ENCODE results near the gene P2RX7. TPM values are rescaled to one million over a fixed set of nuclear protein-coding genes. Genes with fewer than 3 reads are reported as not detected.

P2RX7 gene
- polyA plus RNA-seq, 3 donors = 12.3 to 66.3 (median 20.5) TPM

DNA sequence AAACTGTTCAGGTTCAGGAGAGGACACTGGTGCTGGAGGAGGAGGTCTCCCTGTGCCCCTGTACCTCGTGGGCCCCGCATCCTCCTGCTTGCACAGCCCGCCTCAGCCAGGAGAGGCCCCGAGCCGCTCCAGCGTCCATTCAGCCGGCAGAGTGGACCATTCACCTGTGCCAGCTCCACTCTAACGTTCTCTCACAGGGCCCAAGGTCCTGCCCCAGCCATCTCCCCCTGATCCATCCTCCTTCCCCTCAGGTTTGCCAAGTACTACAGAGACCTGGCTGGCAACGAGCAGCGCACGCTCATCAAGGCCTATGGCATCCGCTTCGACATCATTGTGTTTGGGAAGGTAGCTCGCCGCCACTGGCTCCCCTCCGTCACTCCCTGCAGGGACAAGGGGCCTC, 99.5 kb downstream of the P2RX7 start:
- Mint-ChIP-seq H3K4me1 (peaks cover 2% of the 10 kb centered on the region), H3K27me3 (ENCODE audit: low read depth in 3 of 3) (peaks cover 0 to 2% (median 1%) of the 10 kb centered on the region in 3 donors), H3K4me3 (no peak overlapping the region), H3K36me3 (peaks cover 68 to 86% of the 10 kb centered on the region in 2 donors), H3K27ac (peak overlapping the region in 3 of 7 donors; percentile 27 to 78 (median 43)), H3K9me3 (peaks cover 0 to 3% (median 0%) of the 10 kb centered on the region in 7 donors)
- WGBS (ENCODE audit: insufficient coverage) = 89% methylated on average over 15 of the region's 16 CpGs
- no peaks in the 10 kb centered on the region for H3K79me2 ChIP-seq (ENCODE audit: insufficient read depth, low read length)
- H3K4me1 ChIP-seq (ENCODE audit: control insufficient read depth in 1 of 2, insufficient read depth in 2 of 2, low read length in 2 of 2) = peaks cover 0 to 5% of the 10 kb centered on the region in 2 donors
- no peak overlapping the region for H2AFZ ChIP-seq (ENCODE audit: insufficient read depth, low read depth, low read length, poor library complexity, severe bottlenecking)
- H3K4me2 ChIP-seq (replicated peaks; ENCODE audit: extremely low read depth, low read length, poor library complexity, severe bottlenecking) = no peak overlapping the region
- H3K9ac ChIP-seq (ENCODE audit: insufficient read depth, low read length, poor library complexity, severe bottlenecking) = no peak overlapping the region
- no peaks in the 10 kb centered on the region for H3K27me3 ChIP-seq (ENCODE audit: control insufficient read depth in 2 of 2, insufficient read depth in 2 of 2, low read length in 2 of 2)
- H3K9me3 ChIP-seq (replicated peaks in 1 of 2; ENCODE audit: control insufficient read depth in 1 of 2, insufficient read depth in 1 of 2, low read length in 2 of 2) = no peaks in the 10 kb centered on the region
- TF ChIP-seq, protein P1, sequence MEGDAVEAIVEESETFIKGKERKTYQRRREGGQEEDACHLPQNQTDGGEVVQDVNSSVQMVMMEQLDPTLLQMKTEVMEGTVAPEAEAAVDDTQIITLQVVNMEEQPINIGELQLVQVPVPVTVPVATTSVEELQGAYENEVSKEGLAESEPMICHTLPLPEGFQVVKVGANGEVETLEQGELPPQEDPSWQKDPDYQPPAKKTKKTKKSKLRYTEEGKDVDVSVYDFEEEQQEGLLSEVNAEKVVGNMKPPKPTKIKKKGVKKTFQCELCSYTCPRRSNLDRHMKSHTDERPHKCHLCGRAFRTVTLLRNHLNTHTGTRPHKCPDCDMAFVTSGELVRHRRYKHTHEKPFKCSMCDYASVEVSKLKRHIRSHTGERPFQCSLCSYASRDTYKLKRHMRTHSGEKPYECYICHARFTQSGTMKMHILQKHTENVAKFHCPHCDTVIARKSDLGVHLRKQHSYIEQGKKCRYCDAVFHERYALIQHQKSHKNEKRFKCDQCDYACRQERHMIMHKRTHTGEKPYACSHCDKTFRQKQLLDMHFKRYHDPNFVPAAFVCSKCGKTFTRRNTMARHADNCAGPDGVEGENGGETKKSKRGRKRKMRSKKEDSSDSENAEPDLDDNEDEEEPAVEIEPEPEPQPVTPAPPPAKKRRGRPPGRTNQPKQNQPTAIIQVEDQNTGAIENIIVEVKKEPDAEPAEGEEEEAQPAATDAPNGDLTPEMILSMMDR (IDR thresholded peaks at IDR 0.05) = no peak
- no peak overlapping the region for H3K4me3 ChIP-seq (replicated peaks in 1 of 3; ENCODE audit: low read depth in 2 of 3, low read length in 3 of 3)
- H3K36me3 ChIP-seq (replicated peaks in 1 of 2; ENCODE audit: control insufficient read depth in 1 of 2, insufficient read depth in 2 of 2, low read length in 2 of 2) = peaks cover 74 to 86% of the 10 kb centered on the region in 2 donors
- no peak for DNase-seq
- H4K20me1 ChIP-seq (ENCODE audit: insufficient read depth, low read length) = peaks cover 39% of the 10 kb centered on the region
- peak overlapping the region in 1 of 2 donors; percentile 26 for H3K27ac ChIP-seq (ENCODE audit: low read depth in 1 of 2, low read length in 2 of 2)
- intact Hi-C loops (cut with micrococcal nuclease) = loop anchor here in 1 of 2 donors (10.0 kb wide), 1 partner anchor 227 kb away; no protein-coding TSS in a partner anchor

DNA sequence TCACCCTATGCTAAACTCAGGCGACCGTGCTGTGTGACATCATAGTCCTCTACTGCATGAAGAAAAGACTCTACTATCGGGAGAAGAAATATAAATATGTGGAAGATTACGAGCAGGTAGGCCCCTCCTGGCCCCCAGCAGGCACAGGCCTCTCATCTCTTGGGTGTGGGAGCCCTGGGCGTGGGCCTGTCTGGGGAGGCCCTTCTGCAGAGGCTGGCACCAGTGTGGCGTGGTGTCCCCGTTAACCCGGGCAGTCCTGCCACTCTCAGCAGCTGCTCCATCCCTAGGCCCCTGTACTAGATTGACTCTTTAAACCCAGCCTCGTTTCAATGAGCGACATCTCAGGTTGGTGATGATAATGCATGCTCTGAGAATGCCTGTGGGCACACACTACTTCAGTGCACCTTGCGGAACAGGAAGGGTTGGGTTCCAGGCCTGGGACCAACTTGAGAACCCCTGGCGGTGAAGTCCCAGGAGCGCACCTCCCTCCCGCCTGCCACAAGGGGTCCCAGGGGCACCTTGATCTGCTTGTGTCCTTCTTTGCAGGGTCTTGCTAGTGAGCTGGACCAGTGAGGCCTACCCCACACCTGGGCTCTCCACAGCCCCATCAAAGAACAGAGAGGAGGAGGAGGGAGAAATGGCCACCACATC, 100.4 kb downstream of the P2RX7 start:
- Histone ChIP-seq H3K4me2 (replicated peaks; ENCODE audit: extremely low read depth, low read length, poor library complexity, severe bottlenecking) (no peak overlapping the region), H3K4me3 (replicated peaks in 1 of 3; ENCODE audit: low read depth in 2 of 3, low read length in 3 of 3) (no peak overlapping the region), H3K9ac (ENCODE audit: insufficient read depth, low read length, poor library complexity, severe bottlenecking) (no peak overlapping the region), H3K9me3 (replicated peaks in 1 of 2; ENCODE audit: control insufficient read depth in 1 of 2, insufficient read depth in 1 of 2, low read length in 2 of 2) (no peaks in the 10 kb centered on the region), H3K27me3 (ENCODE audit: control insufficient read depth in 2 of 2, insufficient read depth in 2 of 2, low read length in 2 of 2) (no peaks in the 10 kb centered on the region), H3K4me1 (ENCODE audit: control insufficient read depth in 1 of 2, insufficient read depth in 2 of 2, low read length in 2 of 2) (peaks cover 3 to 8% of the 10 kb centered on the region in 2 donors), H3K27ac (ENCODE audit: low read depth in 1 of 2, low read length in 2 of 2) (peak overlapping the region in 1 of 2 donors; percentile 26), H2AFZ (ENCODE audit: insufficient read depth, low read depth, low read length, poor library complexity, severe bottlenecking) (no peak overlapping the region), H3K79me2 (ENCODE audit: insufficient read depth, low read length) (peaks cover 4% of the 10 kb centered on the region), H3K36me3 (replicated peaks in 1 of 2; ENCODE audit: control insufficient read depth in 1 of 2, insufficient read depth in 2 of 2, low read length in 2 of 2) (peaks cover 77 to 89% of the 10 kb centered on the region in 2 donors), H4K20me1 (ENCODE audit: insufficient read depth, low read length) (peaks cover 48% of the 10 kb centered on the region)
- TF ChIP-seq, protein P1 (IDR thresholded peaks at IDR 0.05) = no peak
- H3K27me3 Mint-ChIP-seq (ENCODE audit: low read depth in 3 of 3) = peaks cover 0 to 2% (median 1%) of the 10 kb centered on the region in 3 donors
- H3K9me3 Mint-ChIP-seq = peaks cover 0 to 3% (median 0%) of the 10 kb centered on the region in 7 donors
- peaks cover 7% of the 10 kb centered on the region for H3K4me1 Mint-ChIP-seq
- no peak overlapping the region for H3K4me3 Mint-ChIP-seq
- H3K36me3 Mint-ChIP-seq = peaks cover 69 to 86% of the 10 kb centered on the region in 2 donors
- peak in 1 of 3 donors; percentile 6 for DNase-seq
- 91% methylated on average over 10 of the region's 14 CpGs for WGBS (ENCODE audit: insufficient coverage)
- intact Hi-C loops (cut with micrococcal nuclease) = loop anchor here in 1 of 2 donors (10.0 kb wide), 1 partner anchor 228 kb away; no protein-coding TSS in a partner anchor
- peak overlapping the region in 2 of 7 donors; percentile 26 to 53 for H3K27ac Mint-ChIP-seq
